GM18511 (cell line): Measurements from ENCODE around the gene TANGO6.

Experiments
- ATAC-seq: cut with Tn5 transposase; IDR thresholded peaks from one replicate; pipeline ENCODE4 v1.9.1; 2021; ENCODE audit warnings: mild to moderate bottlenecking, moderate library complexity; ENCODE audit not compliant: unreplicated experiment

The TANGO6 gene

DNA sequence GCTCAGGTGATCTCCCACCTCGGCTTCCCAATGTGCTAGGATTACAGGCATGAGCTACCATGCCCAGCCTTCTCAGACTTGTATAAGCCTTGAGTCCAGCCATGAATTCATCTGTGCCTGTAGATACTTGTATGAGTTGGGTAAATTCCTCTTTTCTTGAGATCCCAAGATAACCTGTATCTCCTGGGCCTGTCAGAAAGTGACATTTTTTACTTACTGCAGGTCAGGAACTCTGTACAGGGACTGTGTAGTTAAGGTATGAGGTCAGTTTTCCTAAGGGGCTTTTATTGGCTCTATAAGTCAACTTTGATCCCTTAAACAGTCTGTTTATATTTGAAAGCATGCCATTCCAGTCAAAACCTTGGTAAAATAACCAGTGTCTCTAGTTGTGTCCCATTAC is 155.8 kb downstream of the TANGO6 start:
- no peak for ATAC-seq

- ATAC-seq = no peak
These were observed 160.2 kb downstream of the TANGO6 start for GRCh38 chr16:69003500-69003899.

DNA sequence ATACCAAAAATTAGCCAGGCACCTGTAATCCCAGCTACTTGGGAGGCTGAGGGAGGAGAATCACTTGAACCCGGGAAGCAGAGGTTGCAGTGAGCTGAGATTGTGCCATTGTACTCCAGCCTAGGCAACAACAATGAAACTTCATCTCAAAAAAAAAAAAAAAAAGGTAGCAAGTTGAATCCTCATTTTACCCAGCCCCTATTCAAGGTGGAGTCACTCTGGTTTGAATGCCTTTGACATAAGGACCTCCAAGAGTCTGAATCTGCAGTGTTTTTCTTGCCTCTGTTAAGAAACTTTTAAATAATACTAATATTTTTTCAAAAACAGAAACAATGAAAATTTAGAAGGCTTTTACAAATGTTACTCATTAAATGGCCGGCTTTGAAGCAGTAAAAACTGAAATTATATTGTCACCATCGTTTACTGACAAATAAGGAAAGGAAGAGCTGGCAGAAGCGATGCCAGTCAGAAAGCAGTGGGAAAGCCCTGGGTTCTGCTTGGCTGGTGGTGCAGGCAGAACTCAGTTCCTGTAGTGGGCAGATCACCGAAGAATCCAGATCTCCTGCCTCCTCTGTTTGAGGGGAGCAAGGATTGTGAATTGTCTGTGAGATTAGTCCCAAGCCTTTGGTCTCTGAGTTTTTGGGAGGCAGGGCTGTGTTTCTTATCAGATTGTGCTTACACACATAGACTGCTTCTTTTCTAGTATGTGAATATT is 162.5 kb downstream of the TANGO6 start:
- ATAC-seq = no peak

DNA sequence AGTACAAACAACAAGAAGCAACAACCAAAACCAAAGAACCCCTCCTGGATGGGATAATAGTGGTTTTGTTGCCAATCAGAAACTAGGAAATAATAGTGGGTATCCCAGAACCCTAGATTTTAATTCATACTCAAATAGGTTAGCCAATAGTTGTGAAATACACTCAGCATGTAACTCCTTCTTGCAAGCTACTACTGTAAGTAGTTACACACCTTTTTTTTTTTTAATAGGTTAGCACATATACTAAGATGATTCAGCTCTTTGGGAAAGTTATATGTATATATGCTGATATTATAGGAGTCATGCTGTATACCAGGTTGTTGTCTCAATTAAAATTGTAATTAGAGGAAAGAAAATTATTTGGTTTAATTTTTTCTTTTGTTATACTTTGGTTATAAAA is 169.6 kb downstream of the TANGO6 start:
- ATAC-seq = no peak

GRCh38 chr16:69013991-69014390 is 170.7 kb downstream of the TANGO6 start:
- ATAC-seq = no peak

- no peak for ATAC-seq
These were observed 171.5 kb downstream of the TANGO6 start for GRCh38 chr16:69014811-69015210.

DNA sequence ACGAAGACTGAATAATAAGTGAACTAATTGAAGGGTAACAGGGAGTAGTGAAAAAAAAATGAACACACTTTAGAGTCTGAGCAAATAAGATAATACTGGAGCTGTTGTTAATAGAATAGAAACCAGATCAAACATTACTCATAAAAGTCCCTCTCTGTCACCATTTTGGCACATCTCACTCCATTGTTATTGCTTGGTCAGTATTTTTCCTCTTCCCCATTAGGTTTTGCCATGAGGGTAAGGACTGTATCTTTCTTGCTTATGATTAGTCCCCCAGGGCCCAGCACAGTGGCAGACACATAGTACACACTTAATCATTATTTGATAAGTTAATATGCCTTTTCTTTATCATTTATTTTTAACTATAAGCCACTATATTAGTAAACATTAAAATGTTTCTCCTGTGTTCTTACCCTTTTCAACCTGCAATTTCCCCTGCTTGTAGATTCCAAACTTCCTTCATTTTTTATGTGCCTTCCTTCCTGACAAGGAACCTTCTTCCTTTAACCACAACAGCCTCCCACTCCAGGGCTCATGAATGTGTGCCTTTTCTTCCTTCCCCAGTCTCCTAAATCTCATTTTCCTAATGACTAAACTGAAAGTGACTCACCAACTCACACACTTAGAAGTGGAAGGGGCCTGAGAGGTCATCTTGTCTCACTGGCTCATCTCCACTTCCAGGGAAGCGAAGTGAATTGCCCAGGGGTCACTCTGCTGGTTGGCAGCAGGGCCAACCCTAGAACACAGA is 173.9 kb downstream of the TANGO6 start:
- ATAC-seq = no peak

DNA sequence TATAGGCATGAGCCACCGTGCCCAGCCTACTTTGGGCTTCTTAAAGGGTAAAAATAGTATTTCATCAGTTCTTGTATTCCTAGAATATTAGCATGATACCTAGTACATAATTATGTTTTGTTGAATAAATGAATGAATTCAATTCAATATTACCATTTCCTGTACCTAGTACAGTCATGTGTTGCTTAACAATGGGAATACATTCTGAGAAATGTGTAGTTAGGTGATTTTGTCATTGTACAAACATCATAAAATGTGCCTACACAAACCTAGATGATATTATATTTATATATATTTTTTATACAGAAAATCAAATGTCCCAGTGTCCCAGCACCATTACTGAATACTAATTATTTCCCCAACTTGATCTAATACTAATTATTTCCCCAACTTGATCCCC is 176.5 kb downstream of the TANGO6 start:
- no peak for ATAC-seq

GRCh38 chr16:69029121-69029520 is 185.8 kb downstream of the TANGO6 start:
- ATAC-seq = no peak

DNA sequence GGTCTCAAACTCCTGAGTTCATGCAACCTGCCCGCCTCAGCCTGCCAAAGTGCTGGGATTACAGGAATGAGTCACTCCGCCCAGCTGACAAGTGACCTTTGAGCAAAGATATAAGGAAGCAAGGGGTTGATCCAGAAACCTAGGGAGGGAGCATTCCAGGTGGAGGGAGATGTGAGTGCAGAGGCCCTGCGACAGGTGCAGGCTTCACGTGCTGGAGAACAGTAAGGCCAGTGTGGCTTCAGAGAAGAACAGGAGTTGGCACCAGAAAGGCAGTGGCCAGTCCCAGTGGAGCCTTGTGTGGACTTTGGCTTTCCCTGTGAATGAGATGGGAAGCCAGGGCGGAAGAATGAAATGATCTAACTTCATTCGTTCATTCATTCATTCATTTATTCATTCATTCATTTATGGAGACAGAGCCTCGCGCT is 188.6 kb downstream of the TANGO6 start:
- no peak for ATAC-seq

DNA sequence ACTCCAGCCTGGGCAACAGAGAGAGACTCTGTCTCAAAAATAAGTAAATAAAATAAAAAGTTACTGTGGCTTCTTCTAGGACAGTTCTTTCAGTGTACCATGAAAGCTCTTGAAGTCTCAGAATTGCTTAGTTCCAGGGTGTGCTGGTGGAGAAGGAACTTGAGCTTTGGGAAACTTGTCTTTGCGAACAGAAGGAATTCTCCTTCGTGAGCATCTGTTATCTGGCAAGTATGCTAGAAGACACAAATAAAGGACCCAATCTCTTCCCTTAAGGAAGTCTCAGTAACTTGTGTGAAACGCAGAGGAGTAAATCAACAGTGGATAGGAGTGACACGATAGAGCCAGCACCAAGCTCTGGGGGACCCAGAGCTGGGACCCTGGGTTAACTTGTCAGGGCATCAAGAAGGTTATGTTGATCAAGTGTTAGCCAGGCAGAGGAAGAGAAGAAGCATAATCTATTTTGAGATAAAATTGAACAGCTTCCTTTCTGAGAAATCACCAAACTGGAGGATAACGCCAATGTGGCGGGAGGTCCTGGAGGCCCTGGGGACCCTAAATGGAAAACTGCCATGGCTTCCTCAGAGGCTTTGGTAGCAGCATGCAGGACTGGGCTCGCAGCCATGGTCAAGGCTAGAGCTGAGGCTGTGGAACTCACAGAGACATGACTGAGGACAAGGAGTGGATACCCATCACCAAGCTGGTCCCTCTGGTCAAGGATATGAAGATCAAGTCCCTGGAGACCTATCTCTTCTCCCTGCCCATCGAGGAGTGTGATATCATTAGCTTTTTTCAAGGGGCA is 190.0 kb downstream of the TANGO6 start:
- ATAC-seq = no peak

GRCh38 chr16:69035375-69035774 is 192.0 kb downstream of the TANGO6 start:
- ATAC-seq = no peak

DNA sequence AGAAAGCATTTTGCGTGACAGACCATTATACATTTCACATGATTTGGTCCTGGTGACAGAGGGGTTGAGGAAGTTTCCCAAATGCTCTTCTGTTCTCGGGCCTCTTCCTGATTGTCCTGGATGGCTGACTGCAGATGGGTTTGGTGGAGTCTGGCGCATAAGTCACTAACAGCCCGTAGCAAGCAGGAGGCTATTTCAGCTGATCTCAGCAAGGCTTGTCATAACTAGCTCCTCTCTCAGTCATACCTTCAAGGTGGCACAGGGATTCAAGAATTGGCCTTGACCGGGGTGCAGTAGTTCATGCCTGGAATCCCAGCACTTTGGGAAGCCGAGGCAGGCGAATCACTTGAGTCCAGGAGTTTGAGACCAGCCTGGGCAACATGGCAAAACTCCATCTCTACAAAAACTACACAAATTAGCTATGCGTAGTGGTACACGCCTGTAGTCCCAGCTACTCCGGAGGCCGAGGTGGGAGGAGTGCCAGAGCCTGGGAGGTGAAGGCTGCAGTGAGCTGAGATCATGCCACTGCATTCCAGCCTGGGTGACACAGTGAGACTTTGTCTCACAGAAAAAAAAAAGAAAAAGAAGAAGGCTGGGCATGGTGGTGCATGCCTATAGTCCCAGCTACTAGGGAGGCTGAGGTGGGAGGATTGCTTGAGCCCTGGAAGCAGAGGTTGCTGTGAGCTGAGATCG is 193.2 kb downstream of the TANGO6 start:
- no peak for ATAC-seq

- no peak for ATAC-seq
These were observed 194.2 kb downstream of the TANGO6 start for GRCh38 chr16:69037373-69038160.

GRCh38 chr16:69039333-69039941 is 196.1 kb downstream of the TANGO6 start:
- ATAC-seq = no peak

- no peak for ATAC-seq
These were observed 197.0 kb downstream of the TANGO6 start for GRCh38 chr16:69040144-69040909.

DNA sequence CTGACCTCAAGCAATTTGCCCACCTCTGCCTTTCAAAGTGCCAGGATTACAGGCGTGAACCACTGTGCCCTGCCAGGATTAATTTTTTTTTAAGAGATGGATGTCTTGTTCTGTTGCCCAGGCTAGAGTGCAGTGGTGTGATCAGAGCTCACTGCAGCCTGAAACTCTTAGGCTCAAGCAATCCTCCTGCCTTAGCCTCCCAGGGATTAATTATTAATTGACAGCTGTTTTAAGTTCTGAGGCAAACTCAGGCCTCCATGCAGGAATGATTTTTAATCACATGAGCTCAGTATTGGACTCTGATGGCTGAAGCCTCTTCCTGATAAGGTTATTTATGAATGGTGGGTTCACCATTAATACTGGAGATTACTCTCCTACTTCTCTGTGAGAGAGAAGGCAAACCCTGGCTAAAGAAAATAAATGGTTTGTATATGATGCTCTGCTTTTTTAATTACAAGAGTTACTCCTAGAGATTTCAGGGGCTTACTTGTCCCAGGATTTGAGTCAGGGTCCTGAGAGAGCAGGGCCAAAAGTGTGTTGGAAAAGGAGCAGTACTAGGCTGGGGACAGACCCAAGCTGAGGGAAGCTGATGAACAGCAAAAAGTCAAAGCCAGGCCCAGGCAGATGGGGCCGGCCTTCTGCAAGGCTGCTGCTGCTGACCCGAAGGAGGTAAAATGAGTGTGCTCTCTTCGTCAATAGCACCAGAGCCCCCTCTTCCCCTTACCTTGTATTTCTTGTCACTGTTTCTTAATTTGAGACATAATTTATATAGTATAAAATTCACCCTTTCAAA is 205.2 kb downstream of the TANGO6 start:
- no peak for ATAC-seq

- ATAC-seq = no peak
These were observed 205.8 kb downstream of the TANGO6 start for GRCh38 chr16:69049146-69049545.
